Coronary artery (tissue), 2 donors: Measurements from ENCODE around the gene ZNF254.
"Not testable (repeated sequence)": the region's sequence is repeated elsewhere in the genome, so short reads cannot be mapped to it uniquely, and the experiment has no call there.

Experiments used
- DNase-seq: peaks from one replicate; pipeline ENCODE4 v3.0.0-alpha.2; 2017; ENCODE audit warnings: low spot score
- H3K27ac ChIP-seq, 2 donors: fragments of 200-600 bp; sonication (generic); one replicate each; pipeline ENCODE4 v1.5.1; 2016 to 2019
- H3K4me3 ChIP-seq: fragments of 200-600 bp; sonication (generic); 2 replicates; pipeline ENCODE4 v1.5.1; 2016; ENCODE audit warnings: mild to moderate bottlenecking, moderate library complexity
- TF ChIP-seq, protein P1 (sequence below): fragments of 200-600 bp; sonication (generic); IDR thresholded peaks from one replicate; pipeline ENCODE4 v1.5.1; 2019; ENCODE audit warnings: antibody characterized with exemption

ZNF254 gene

GRCh38 chr19:24069905-24070657 is 16.9 kb upstream of the ZNF254 start:
- DNase-seq: no peak
- Histone ChIP-seq H3K27ac (no peak overlapping the region), H3K4me3 (no peak overlapping the region)
- TF ChIP-seq, protein P1, sequence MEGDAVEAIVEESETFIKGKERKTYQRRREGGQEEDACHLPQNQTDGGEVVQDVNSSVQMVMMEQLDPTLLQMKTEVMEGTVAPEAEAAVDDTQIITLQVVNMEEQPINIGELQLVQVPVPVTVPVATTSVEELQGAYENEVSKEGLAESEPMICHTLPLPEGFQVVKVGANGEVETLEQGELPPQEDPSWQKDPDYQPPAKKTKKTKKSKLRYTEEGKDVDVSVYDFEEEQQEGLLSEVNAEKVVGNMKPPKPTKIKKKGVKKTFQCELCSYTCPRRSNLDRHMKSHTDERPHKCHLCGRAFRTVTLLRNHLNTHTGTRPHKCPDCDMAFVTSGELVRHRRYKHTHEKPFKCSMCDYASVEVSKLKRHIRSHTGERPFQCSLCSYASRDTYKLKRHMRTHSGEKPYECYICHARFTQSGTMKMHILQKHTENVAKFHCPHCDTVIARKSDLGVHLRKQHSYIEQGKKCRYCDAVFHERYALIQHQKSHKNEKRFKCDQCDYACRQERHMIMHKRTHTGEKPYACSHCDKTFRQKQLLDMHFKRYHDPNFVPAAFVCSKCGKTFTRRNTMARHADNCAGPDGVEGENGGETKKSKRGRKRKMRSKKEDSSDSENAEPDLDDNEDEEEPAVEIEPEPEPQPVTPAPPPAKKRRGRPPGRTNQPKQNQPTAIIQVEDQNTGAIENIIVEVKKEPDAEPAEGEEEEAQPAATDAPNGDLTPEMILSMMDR: no peak

DNA sequence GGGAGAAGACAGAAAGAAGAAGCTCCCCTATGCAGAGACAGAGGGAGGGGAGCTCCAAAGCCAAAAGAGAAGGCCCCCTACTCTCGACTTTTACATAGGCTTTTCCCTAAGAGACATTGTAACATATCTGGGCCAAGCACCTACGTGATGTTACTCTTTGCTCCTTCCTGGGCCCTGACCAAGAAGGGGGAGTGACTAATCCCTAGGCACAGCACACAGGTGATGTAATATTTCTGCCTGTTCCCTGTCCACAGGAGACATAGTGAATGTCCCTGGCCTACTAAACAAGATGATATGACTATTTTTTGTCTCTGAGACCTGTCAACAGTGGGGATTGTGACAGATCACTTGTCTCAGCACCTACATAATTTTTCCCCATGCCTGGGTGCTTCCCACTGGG is 15.9 kb upstream of the ZNF254 start:
- no peak overlapping the region for H3K27ac ChIP-seq
- TF ChIP-seq, protein P1: no peak

DNA sequence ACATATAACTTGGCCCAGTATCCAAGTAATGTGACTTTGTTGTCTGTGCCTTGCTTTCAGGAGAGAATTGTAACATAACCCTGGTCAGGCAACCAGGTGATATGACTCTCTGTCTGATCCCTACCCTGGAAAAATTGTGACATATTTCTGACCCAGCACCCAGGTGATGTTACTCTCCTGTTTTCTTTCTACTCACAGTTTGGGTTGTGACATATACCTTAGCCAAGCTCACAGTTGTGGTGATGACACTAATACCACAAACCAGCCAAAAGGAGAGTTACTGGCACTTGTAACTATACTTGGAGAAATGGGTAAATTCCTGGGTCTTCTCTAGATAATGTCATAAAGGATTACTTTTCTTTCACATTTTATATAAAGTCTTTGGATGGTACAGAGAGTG is 14.3 kb upstream of the ZNF254 start:
- TF ChIP-seq, protein P1: no peak
- Histone ChIP-seq H3K4me3 (no peak overlapping the region), H3K27ac (no peak overlapping the region)
- DNase-seq: no peak

More for the DNA sequence above, 15.9 kb upstream of the ZNF254 start:
- no peak for DNase-seq
- no peak overlapping the region for H3K4me3 ChIP-seq

GRCh38 chr19:24073807-24074206 is 13.2 kb upstream of the ZNF254 start:
- TF ChIP-seq, protein P1: no peak
- Histone ChIP-seq H3K27ac (no peak overlapping the region), H3K4me3 (no peak overlapping the region)
- DNase-seq: no peak

DNA sequence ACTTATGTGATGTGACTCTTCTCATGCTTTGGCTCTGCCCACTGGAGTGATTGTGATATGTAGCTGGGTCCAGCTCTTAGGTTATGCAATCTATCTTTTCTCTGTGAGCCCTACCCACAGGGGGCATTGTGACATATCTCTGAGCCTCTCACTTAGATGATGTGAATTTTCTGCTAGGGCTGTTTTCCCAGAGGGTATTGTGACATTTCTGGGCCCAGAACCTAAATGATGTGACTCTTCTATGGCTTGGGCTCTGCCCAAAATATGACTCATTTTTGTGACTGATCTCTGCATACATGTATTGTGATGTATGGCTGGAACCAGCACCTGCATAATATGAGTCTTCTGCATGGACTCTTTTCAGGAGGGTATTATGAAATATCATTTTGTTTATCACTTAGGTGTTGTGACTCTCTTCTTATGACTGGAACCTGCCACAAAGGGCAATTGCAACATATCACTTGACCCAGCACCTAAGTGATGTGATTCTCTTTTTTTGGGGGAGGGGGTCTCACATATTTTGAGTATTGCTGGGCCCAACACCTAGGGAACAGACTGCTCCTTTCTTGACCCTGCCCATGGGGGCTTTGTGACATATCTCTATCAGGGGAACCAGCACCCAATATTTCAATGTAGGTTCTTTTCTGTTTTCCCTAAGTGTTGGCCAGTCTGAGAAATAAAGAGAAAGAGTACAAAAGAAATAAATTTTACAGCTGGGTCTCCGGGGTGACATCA is 12.1 kb upstream of the ZNF254 start:
- TF ChIP-seq, protein P1: no peak
- H3K4me3 ChIP-seq: no peak overlapping the region
- no peak for DNase-seq
- H3K27ac ChIP-seq: no peak overlapping the region

DNA sequence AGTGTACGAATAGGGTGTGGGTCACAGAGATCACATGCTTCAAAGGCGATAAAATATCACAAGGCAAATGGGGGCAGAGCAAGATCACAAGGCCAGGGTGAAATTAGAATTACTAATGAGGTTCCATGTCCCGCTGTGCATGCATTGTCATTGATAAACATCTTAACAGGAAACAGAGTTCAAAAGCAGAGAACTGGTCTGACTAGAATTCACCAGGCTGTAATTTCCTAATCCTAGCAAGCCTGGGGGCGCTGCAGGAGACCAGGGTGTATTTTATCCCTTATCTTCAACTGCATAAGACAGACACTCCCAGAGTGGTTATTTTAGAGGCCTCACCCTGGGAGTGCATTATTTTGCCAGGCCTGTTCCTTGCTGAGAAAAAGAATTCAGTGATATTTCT is 11.5 kb upstream of the ZNF254 start:
- not testable (repeated sequence) for H3K27ac ChIP-seq, DNase-seq, H3K4me3 ChIP-seq

DNA sequence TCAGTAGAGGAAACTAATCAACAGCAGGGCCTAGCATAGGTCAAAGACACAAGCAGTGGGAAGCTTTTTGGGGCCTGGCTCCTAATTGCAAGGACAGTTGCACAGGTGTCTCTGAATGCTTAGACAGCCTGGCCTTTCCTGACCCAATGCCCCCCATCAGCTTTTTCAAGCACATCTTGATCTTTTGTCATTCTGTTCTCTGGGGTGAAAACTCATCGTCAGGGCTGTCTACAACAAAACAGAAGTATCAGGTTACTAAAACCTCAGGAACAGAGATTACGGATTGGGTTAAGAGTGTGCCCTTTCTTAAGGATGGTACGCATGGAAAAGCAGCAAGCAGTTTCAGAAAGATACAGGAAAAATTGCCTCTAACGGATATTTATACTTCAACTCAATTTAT is 8.3 kb upstream of the ZNF254 start:
- H3K4me3 ChIP-seq: no peak overlapping the region
- H3K27ac ChIP-seq: no peak overlapping the region
- TF ChIP-seq, protein P1: no peak
- no peak for DNase-seq
